GM18907 (cell line): ENCODE measurements around the gene APOL4.
"Not testable (repeated sequence)": the region's sequence is repeated elsewhere in the genome, so short reads cannot be mapped to it uniquely, and the experiment has no call there.

ENCODE experiments used
- ATAC-seq: cut with Tn5 transposase; IDR thresholded peaks from one replicate; pipeline ENCODE4 v1.9.1; 2021; ENCODE audit warnings: mild to moderate bottlenecking, moderate library complexity; ENCODE audit not compliant: unreplicated experiment

Gene APOL4

GRCh38 chr22:36156119-36156514 lies 45.5 kb downstream of the APOL4 start:
- ATAC-seq = no peak

- ATAC-seq = no peak
Measured at GRCh38 chr22:36155702-36156101, 45.9 kb downstream of the APOL4 start.

- no peak for ATAC-seq
Measured at GRCh38 chr22:36154423-36154945, 47.1 kb downstream of the APOL4 start.

- no peak for ATAC-seq
Measured at GRCh38 chr22:36153501-36154422, 47.8 kb downstream of the APOL4 start.

- not testable (repeated sequence) for ATAC-seq
Measured at GRCh38 chr22:36152821-36153220, 48.8 kb downstream of the APOL4 start.

DNA sequence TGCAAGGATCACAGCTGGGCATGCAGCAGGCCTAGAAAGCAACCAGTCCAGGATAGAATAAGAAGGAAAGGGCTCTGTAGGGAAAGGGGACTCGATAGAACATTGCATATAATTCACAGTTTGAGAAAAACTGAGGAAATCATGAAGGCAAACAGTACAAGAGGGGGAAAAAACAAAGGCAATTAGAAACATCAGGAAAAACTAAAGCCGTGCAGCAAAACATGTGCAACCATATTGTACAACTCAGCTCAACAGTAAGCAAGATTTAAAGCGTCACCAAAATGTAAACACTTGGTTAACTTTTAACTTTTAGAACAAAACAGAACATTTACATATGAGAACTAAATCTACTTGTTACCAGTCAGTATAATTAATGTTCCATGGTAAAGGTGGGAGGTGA lies 49.5 kb downstream of the APOL4 start:
- ATAC-seq = no peak

GRCh38 chr22:36151006-36151595 lies 50.5 kb downstream of the APOL4 start:
- ATAC-seq = no peak

DNA sequence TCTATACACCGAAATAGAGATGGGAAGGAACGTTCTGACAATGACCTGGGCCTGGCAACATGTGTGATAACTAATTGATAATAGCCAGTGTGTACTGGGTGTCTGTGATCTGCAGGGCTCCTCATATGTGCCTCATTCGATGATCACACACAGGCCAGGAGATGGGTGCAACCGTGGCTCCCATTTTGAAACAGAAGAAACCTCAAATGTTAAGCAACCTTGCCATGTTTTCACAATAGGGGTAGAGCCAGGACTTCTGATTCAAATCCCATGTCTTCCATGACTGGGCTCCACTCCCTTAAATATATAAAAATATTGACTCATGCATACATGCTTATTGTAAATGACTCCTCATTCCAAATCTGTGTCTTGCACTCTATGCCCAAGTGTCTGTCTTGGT lies 52.2 kb downstream of the APOL4 start:
- no peak for ATAC-seq

GRCh38 chr22:36148411-36148810 lies 53.2 kb downstream of the APOL4 start:
- no peak for ATAC-seq

DNA sequence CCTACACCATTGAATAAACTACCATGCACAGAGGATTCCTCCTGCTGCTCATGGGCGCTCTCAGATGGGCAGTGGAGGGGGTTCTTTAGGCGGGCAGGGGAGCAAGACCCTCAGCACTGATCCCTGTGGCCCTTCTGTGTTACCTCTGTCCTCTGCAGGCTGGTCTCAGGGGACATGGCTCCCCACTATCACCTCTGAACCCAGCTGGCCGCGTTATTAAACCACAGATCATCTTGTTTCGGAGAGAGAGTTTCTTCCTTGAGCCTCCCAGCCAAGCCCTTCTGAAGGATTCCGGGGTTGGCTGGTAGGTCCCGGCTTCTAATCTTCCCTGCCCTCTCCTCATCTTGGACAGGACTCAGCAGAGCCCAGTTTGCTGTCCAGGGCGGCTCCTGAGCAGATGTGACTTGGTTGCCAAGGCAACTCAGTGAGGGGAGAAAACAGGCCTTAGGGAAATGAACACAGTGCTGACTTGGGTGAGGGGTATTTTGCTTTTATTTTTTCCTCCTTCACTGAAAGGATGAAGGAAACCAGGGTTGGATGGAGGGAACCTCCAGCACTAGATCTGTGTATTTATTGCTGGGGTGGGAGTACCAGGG lies 54.3 kb downstream of the APOL4 start:
- ATAC-seq = no peak

GRCh38 chr22:36145881-36146280 lies 55.7 kb downstream of the APOL4 start:
- no peak for ATAC-seq

- ATAC-seq = no peak
Measured at GRCh38 chr22:36144886-36145541, 56.6 kb downstream of the APOL4 start.

GRCh38 chr22:36143956-36144355 lies 57.7 kb downstream of the APOL4 start:
- no peak for ATAC-seq

DNA sequence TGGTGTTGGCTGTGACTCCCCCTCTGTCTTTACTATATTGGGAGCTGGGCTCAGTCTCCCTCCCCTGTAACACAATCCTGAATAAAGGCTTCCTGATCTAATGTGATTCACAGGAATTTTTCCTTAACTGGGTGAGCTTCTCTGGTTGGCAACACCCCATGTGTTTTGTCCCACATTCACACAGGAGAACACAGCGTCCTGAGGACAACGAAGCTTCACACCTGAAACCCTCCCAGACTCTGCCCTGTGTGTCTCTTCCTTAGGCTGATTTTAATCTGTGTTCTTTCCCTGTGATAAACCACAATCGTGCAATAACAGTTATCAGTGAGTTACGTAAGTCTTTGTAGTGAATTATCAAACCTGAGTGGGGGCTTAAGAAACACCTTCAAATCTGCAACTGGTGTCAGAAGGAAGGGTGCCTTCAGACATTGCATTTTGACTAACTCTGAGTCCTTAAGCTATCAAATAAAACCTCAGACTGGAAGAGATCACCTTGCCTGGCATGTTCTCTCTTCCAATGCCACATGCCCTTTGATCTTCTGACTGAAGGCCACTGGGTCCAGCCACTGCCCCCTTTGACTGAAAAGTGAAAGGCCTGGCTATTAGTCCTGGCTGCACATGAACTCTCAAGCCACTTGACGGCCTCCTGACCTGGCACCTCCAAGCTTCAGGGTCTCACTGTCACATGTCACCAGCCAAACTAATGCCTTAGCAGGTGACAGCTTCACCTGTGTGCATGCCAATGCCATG lies 58.4 kb downstream of the APOL4 start:
- no peak for ATAC-seq

GRCh38 chr22:36141481-36141880 lies 60.1 kb downstream of the APOL4 start:
- ATAC-seq = no peak
